Germinal center (tissue), 1 donor: ENCODE data around the gene ANKRD18A.

Experiments used
- DNase-seq: peaks from one replicate; pipeline ENCODE4 v3.0.0; 2012; ENCODE audit warnings: mixed read lengths, low spot score

Gene ANKRD18A

DNA sequence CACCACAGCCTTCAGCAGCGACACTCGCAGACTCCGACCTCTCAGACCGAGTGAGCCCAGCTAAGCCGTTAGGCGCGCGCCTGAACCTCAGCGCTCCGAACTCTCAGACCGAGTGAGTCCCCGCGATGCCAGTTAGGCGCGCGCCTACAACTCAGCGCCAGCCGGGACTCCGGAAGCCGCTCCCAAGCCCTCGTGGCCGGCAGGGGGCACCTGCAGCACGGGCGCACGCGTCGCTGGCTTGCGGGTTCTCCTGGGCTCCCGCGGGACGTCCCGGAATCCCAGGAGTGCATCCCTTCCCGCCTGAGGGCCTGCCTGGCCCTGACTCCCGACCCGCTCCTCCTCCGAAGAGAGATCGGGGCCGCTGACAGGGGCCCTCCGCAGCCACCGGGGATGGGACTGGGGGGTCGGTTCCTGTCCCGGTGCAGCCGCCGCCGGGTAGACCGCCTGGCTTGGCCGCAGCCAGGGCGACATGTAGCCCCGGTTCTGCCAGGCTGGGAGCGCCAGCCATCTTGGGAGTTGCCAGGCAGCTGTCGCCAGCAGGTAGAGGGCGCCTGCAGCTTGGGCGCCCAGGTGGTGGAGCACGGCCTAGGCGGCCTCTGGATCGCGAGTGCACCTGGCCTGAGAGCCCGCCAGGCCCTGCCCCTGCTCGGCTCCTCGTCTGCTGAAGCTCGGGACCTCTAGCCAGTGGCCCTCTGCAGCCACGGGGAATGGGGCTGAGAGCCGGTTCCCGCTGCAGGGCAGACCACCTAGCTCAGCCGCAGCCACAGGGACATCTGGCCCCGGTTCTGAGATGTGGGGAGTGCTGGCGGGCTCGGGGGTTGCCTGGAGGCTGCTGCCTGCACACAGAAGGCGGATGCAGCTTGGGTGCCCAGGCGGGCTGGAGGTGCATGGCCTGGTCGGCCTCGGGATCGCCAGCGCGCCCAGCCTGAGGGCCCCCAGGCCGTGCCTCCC lies at the start of gene ANKRD18A:
ANKRD18A (minus strand) TSS at position 114 of the 951 bp plus-strand sequence. CDS start 311 bp downstream, outside the sequence.
- DNase-seq: peak; percentile 50

GRCh38 chr9:38668791-38669466 lies 48.5 kb upstream of the ANKRD18A start:
- no peak for DNase-seq

GRCh38 chr9:38662763-38663593 lies 42.6 kb upstream of the ANKRD18A start:
- DNase-seq: no peak

DNA sequence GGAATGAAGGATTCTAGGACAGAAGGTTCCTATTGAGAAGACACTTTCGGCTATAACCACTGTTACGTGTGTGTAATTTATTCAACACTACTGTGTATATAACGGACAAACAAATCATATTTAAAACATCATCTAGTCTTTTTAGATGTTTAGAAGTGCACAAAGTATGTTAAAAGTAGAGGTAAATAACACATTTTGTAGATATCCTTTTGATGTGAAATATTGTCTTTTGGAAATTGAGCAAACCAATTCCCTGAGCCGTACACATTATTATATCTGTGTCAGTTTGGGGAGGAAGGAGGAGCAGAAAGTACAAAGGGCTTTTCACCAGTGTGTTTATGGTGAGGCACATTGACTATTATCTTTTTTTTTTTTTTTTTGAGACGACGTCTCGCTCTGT lies 39.1 kb upstream of the ANKRD18A start:
- DNase-seq: no peak

GRCh38 chr9:38656896-38657295 lies 36.5 kb upstream of the ANKRD18A start:
- no peak for DNase-seq

GRCh38 chr9:38652486-38652885 lies 32.1 kb upstream of the ANKRD18A start:
- no peak for DNase-seq

GRCh38 chr9:38652044-38652443 lies 31.6 kb upstream of the ANKRD18A start:
- DNase-seq: no peak

DNA sequence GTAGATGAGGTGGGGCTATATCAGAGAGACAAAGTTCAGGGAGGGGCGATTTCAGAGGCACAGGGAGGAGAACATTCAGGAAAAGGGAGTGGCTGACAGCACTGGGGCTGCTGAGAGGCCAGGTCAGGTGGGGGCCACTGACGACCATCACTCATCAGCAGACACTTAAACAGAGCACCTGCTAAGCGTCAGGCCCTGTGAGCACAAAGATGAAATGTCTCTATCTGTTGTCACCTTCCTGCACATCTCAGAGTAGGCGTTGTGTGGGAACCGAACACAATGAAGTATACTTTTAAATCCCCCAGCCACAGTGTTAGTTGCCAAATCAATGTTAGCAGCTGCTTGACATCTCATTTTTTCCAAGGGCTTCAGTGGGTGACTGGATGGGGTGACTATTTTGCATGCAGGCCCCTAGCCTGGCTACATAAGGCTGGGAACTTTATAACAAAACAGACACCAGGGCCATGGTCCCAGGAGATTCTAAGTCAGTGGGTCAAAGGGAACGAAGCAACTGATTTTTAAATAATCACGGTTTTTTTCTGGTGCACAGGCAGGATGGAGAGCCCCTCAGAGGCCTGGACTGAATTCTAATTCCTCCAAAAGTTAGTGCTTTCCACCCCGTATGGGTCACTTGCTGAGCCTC lies 31.1 kb upstream of the ANKRD18A start:
- no peak for DNase-seq

DNA sequence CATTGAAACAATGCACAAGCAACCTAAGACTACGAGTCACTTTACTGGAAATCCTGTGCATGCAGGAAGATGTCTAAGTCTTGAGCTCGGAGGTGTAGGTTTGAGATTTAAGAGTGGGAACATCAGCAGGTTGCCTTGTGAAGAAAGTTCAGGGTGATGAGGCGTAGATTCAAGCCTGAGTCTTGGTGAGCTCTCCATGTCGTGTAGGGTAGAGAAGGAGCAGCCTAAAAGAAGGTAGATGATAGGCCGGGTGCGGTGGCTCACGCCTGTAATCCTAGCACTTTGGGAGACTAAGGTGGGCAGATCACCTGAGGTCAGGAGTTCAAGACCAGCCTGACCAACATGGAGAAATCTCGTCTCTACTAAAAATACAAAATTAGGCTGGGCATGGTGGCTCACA lies 30.2 kb upstream of the ANKRD18A start:
- DNase-seq: no peak

- no peak for DNase-seq
Observed at GRCh38 chr9:38649731-38650363, 29.5 kb upstream of the ANKRD18A start.

DNA sequence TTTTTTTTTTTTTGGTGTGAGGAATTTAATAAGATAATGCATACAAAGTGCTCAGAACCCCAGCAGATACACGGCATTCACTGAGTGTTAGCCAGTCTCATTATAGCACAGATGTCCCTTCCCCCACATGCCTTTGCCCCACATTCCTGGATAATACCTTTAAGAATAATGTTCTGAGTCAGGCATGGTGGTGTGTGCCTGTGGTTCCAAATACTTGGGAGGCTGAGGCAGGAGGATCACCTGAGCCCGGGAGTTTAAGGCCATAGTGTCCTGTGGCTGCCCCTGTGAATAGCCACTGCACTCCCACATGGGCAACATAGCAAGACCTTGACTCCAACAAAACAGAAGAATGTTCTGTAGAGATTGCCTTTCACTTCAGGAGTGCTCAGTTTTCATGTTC lies 24.2 kb upstream of the ANKRD18A start:
- DNase-seq: no peak

GRCh38 chr9:38643815-38644173 lies 23.4 kb upstream of the ANKRD18A start:
- DNase-seq: no peak

- DNase-seq: no peak
Observed at GRCh38 chr9:38642951-38643814, 22.8 kb upstream of the ANKRD18A start.

DNA sequence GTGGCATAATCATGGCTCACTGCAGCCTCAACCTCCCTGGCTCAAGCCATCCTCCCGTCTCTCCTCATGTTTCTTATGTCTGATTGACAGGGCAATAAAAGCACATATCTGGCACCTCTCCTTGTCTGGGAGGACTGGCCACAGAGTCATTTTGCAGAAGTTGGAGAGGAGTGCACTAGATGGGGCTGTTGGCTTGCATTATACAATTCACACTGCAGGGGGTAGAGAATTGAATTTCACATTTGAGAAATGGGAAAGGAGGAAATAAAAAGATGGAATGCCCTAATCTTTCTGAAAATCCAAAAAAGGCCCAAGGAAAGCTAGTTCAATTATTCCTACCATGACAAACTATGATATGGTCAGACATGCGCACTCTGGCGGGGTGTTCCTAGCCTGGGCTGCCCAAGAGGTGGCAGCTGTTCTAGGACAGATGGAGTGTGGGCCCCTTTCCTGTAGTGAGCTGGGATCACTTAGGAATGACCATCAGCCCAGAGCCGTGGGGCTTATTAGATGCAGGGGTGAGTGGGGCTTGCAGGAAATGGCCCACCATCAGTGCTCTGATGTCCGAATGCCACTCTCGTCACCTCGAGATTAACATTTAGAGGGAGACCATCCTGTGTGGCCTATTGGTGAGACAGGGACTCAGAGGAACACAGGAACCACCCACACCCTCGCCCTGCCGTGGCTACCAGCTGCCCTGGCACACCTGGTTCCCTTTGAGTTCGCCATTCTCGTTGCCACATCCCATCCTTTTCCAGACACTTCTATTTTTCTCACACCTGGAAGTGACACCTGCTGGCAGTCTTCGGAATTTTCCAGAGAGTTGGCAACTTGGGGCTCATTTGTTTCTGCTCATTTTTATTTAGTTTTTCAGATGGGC lies 21.8 kb upstream of the ANKRD18A start:
- DNase-seq: no peak

- DNase-seq: no peak
Observed at GRCh38 chr9:38641142-38641541, 20.7 kb upstream of the ANKRD18A start.

GRCh38 chr9:38639577-38639940 lies 19.2 kb upstream of the ANKRD18A start:
- no peak for DNase-seq

- DNase-seq: no peak
Observed at GRCh38 chr9:38638881-38639576, 18.6 kb upstream of the ANKRD18A start.

GRCh38 chr9:38634315-38634714 lies 13.9 kb upstream of the ANKRD18A start:
- no peak for DNase-seq

- DNase-seq: no peak
Observed at GRCh38 chr9:38629511-38629910, 9.1 kb upstream of the ANKRD18A start.
